SU-DHL-6 (cell line): Measurements from ENCODE around the gene ZNF630.

Source experiments
- H2AFZ ChIP-seq: fragments of 200-600 bp; sonication (generic); 2 replicates; pipeline ENCODE4 v1.6.1; 2014; ENCODE audit warnings: low read depth, mild to moderate bottlenecking, moderate library complexity, mixed read lengths, antibody characterized with exemption, low read length; ENCODE audit not compliant: severe bottlenecking
- H3F3A ChIP-seq: fragments of 200-600 bp; shearing (Covaris generic); 2 replicates; pipeline ENCODE4 v1.6.0; 2016; ENCODE audit warnings: antibody characterized with exemption, mild to moderate bottlenecking; ENCODE audit not compliant: insufficient read depth
- H3K27ac ChIP-seq: fragments of 200-600 bp; sonication (generic); 2 replicates; pipeline ENCODE4 v1.5.1; 2016; ENCODE audit warnings: low read depth, mild to moderate bottlenecking, low read length, moderate library complexity, mixed read lengths
- H3K27me3 ChIP-seq: fragments of 200-600 bp; sonication (generic), shearing (Covaris generic); 2 replicates; pipeline ENCODE4 v1.6.0; 2014; ENCODE audit warnings: mild to moderate bottlenecking, low read length
- H3K36me3 ChIP-seq: fragments of 200-600 bp; sonication (generic); 2 replicates; pipeline ENCODE4 v1.6.1; 2014; ENCODE audit warnings: mild to moderate bottlenecking, low read length, mixed read lengths
- H3K4me2 ChIP-seq: fragments of 300-600, 200-600 bp; shearing (Covaris generic), sonication (generic); 2 replicates; pipeline ENCODE4 v1.6.0; 2014; ENCODE audit warnings: low read length, low read depth, mild to moderate bottlenecking; ENCODE audit not compliant: poor library complexity, severe bottlenecking
- H3K4me3 ChIP-seq: fragments of 200-600 bp; sonication (generic); 2 replicates; pipeline ENCODE4 v1.5.1; 2014; ENCODE audit warnings: antibody characterized with exemption, low read length, mild to moderate bottlenecking, mixed read lengths; ENCODE audit not compliant: insufficient read depth, poor library complexity, severe bottlenecking
- H3K79me2 ChIP-seq: fragments of 200-600 bp; sonication (generic); 2 replicates; pipeline ENCODE4 v1.6.1; 2014; ENCODE audit warnings: mild to moderate bottlenecking, low read length, moderate library complexity; ENCODE audit not compliant: insufficient read depth
- H3K9ac ChIP-seq: fragments of 200-600 bp; sonication (generic); 2 replicates; pipeline ENCODE4 v1.7.0; 2014; ENCODE audit warnings: mild to moderate bottlenecking, low read length
- H3K9me2 ChIP-seq: fragments of 200-600 bp; sonication (generic); replicated peaks from 2 replicates; pipeline ENCODE4 v1.6.1; 2014; ENCODE audit warnings: low read length; ENCODE audit not compliant: insufficient read depth
- H3K9me3 ChIP-seq: fragments of 200-600 bp; sonication (generic); 2 replicates; pipeline ENCODE4 v1.6.1; 2014; ENCODE audit warnings: low read length, mixed read lengths; ENCODE audit not compliant: insufficient read depth
- H4K20me1 ChIP-seq: fragments of 200-600 bp; sonication (generic); 2 replicates; pipeline ENCODE4 v1.6.1; 2014; ENCODE audit warnings: low read depth, mild to moderate bottlenecking, antibody characterized with exemption, low read length, moderate library complexity, mixed read lengths
- EZH2phosphoT487 ChIP-seq: fragments of 200-600 bp; sonication (generic), shearing (Covaris generic); conservative IDR thresholded peaks from 2 replicates; pipeline ENCODE4 v1.6.1; 2018; ENCODE audit warnings: mild to moderate bottlenecking, antibody characterized with exemption, low read length, moderate library complexity, mixed read lengths
- TF ChIP-seq, protein P1 (sequence below): fragments of 200-600 bp; sonication (generic); IDR thresholded peaks from one replicate; pipeline ENCODE4 v1.5.1; 2017; ENCODE audit warnings: antibody characterized with exemption, mild to moderate bottlenecking, low read length, moderate library complexity; ENCODE audit not compliant: insufficient read depth, poor library complexity, severe bottlenecking

The ZNF630 gene

GRCh38 chrX:48068096-48068887 is 3.1 kb downstream of the ZNF630 start:
- Histone ChIP-seq H3K36me3 (no peaks in the 10 kb centered on the region), H3K4me2 (no peak overlapping the region), H3K27me3 (no peaks in the 10 kb centered on the region), H3K4me3 (no peak overlapping the region), H3F3A (no peaks in the 10 kb centered on the region), H3K9me2 (no peaks in the 10 kb centered on the region), H3K79me2 (no peaks in the 10 kb centered on the region), H4K20me1 (no peaks in the 10 kb centered on the region), H3K9me3 (no peaks in the 10 kb centered on the region), H3K9ac (no peak overlapping the region), H2AFZ (no peak overlapping the region), H3K27ac (no peak overlapping the region)
- TF ChIP-seq, protein P1, sequence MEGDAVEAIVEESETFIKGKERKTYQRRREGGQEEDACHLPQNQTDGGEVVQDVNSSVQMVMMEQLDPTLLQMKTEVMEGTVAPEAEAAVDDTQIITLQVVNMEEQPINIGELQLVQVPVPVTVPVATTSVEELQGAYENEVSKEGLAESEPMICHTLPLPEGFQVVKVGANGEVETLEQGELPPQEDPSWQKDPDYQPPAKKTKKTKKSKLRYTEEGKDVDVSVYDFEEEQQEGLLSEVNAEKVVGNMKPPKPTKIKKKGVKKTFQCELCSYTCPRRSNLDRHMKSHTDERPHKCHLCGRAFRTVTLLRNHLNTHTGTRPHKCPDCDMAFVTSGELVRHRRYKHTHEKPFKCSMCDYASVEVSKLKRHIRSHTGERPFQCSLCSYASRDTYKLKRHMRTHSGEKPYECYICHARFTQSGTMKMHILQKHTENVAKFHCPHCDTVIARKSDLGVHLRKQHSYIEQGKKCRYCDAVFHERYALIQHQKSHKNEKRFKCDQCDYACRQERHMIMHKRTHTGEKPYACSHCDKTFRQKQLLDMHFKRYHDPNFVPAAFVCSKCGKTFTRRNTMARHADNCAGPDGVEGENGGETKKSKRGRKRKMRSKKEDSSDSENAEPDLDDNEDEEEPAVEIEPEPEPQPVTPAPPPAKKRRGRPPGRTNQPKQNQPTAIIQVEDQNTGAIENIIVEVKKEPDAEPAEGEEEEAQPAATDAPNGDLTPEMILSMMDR = no peak
- TF ChIP-seq EZH2phosphoT487 = no peak

DNA sequence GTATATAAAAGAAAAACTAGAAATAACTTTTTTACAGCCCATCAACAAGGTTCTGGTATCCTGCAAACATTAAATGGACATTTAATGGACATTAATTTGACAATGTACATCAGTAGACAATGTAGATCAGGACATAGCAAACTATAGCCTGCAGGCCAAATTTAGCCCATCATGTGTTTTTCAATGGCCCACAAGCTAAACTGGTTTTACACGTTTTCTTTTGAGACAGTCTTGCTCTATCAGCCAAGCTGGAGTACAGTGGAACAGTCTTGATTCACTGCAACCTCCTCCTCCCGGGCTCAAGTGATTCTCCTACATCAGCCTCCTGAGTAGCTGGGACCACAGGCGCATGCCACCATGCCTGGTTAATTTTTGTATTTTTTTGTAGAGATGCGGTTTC is 7.2 kb downstream of the ZNF630 start:
- Histone ChIP-seq H3K27me3 (no peaks in the 10 kb centered on the region), H3K9me3 (peaks cover 4% of the 10 kb centered on the region; the same call in 1 of the 2 replicates), H3K36me3 (no peaks in the 10 kb centered on the region; the same call in 1 of the 2 replicates), H3K27ac (no peak overlapping the region), H4K20me1 (no peaks in the 10 kb centered on the region), H3K4me3 (no peak overlapping the region), H3K4me2 (no peak overlapping the region), H2AFZ (no peak overlapping the region), H3K9ac (no peak overlapping the region), H3K79me2 (no peaks in the 10 kb centered on the region), H3F3A (no peaks in the 10 kb centered on the region), H3K9me2 (no peaks in the 10 kb centered on the region)
- no peak for TF ChIP-seq EZH2phosphoT487
- TF ChIP-seq, protein P1 = no peak

DNA sequence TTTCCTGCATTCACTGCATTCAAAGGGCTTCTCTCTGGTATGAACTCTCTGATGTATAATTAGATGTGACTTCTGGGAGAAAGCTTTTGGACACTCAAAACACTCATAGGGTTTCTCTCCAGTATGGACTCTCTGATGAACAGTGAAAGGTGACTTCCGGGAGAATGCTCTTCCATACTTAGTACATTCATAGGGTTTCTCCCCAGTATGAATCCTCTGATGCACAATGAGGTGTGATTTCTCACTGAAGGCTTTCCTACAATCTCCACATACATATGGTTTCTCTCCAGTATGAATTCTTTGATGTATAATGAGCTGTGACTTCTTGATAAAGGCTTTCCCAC is 12.2 kb downstream of the ZNF630 start:
- no peaks in the 10 kb centered on the region for H3K9me2 ChIP-seq
- H4K20me1 ChIP-seq = no peaks in the 10 kb centered on the region
- no peak for TF ChIP-seq EZH2phosphoT487
- TF ChIP-seq, protein P1 = no peak
- no peak overlapping the region for H3K4me2 ChIP-seq
- H3K9me3 ChIP-seq = peaks cover 8% of the 10 kb centered on the region; the same call in 1 of the 2 replicates
- H3K27ac ChIP-seq = no peak overlapping the region
- H3K9ac ChIP-seq = no peak overlapping the region
- no peak overlapping the region for H2AFZ ChIP-seq
- H3K36me3 ChIP-seq = no peaks in the 10 kb centered on the region; the same call in 1 of the 2 replicates
- no peaks in the 10 kb centered on the region for H3K79me2 ChIP-seq
- no peak overlapping the region for H3K4me3 ChIP-seq
- no peaks in the 10 kb centered on the region for H3K27me3 ChIP-seq
- no peaks in the 10 kb centered on the region for H3F3A ChIP-seq
